Measurements from ENCODE around the gene TIAM1.

TIAM1 gene

DNA sequence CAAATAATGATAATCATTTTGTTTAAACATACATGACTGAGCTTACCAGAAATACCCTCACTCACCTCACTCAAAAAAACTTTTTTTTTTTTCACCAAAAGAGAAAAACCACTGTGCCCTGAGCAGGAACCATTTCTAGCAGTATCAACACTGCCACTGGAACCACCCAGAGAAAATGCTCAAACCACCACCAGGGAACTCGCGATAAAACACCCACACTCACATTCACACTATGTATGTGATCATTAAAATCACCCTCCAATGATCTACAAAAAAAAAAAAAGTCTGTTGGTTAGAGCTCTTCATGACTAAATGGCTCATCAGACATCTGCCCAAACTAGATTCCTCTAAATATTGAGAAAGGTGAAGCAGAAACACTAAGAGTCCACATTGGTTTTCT, 11.5 kb downstream of the TIAM1 start:
- no peak for DNase-seq (ENCODE audit: low spot score)
- no peaks in the 10 kb centered on the region for H3K27me3 Mint-ChIP-seq (ENCODE audit: low read depth)
- peaks cover 8% of the 10 kb centered on the region for H3K4me1 Mint-ChIP-seq (ENCODE audit: low read depth)
- H3K9me3 Mint-ChIP-seq, result no peaks in the 10 kb centered on the region
- peaks cover 3% of the 10 kb centered on the region for H3K36me3 Mint-ChIP-seq (ENCODE audit: low read depth)
- no peak overlapping the region for H3K27ac Mint-ChIP-seq
- no peak overlapping the region for H3K4me3 Mint-ChIP-seq

DNA sequence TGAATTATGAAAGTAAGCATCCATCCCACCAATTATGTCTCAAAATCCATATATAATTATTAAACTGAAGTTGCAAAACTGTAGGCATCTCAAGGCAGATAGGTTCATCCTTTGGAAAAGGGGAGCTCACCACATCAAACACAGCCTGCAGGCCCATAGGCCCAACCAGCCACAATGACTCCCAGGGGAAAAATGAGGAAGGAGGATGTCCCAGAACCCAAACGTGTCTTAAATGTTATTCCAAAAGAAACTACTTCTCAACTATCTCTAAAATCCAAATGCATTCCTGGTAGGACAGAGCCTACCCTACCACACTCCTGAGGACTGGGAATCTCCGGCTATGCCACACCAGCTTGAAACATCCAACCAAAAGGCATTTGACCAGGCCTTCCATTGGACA, 12.8 kb downstream of the TIAM1 start:
- Mint-ChIP-seq H3K27ac (no peak overlapping the region), H3K9me3 (no peaks in the 10 kb centered on the region), H3K4me1 (ENCODE audit: low read depth) (peaks cover 14% of the 10 kb centered on the region), H3K4me3 (no peak overlapping the region), H3K36me3 (ENCODE audit: low read depth) (peaks cover 3% of the 10 kb centered on the region), H3K27me3 (ENCODE audit: low read depth) (no peaks in the 10 kb centered on the region)
- no peak for DNase-seq (ENCODE audit: low spot score)

DNA sequence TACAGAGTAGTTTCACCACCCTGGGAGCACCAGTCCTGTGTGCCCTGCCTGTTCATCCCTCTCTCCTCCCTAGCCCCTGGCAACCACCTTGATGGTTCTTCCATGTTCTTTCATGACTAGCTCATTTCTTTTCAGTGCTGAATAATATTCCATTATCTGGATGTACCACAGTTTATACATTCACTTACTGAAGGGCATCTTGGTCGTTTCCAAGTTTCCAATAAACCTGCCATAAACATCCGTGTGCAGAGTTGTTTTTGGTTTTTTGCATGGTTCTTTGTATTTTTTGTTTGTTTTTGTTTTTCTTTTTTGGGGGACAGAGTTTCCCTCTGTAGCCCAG, 13.9 kb downstream of the TIAM1 start:
- H3K4me3 Mint-ChIP-seq, result no peak overlapping the region
- H3K9me3 Mint-ChIP-seq, result no peaks in the 10 kb centered on the region
- peaks cover 20% of the 10 kb centered on the region for H3K4me1 Mint-ChIP-seq (ENCODE audit: low read depth)
- no peak for DNase-seq (ENCODE audit: low spot score)
- H3K36me3 Mint-ChIP-seq (ENCODE audit: low read depth), result peaks cover 3% of the 10 kb centered on the region
- no peaks in the 10 kb centered on the region for H3K27me3 Mint-ChIP-seq (ENCODE audit: low read depth)
- no peak overlapping the region for H3K27ac Mint-ChIP-seq

DNA sequence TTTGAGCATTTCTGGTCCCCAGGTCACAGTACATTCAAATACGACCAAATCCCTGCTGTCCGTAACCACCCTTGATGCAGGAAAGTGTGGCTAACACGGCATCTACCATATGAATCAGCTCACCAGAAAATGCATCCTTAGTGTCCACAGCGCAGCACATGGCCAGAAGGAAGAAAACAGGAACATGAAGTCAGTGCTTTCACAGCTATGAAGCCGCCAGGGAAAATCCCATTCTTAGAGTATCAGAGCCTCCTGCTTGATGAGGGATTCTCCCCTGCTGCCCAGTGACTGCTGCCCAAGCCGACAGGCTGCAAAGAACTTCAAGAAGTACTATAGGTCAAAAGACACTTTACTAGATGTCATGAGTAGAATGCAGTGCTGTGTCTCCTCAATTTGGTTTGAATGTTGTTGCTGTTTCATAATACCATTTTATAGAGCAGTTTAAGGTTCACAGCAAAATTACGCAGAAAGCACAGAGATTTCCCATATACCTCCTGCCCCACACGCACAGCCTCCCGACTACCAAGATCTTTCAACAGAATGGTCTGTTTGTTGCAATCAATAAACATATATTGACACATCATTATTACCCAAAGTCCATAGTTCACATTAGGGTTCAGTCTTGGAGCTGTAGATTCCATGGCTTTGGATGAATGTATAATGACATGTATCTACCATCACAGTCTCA, 14.5 kb downstream of the TIAM1 start:
- DNase-seq (ENCODE audit: low spot score), result no peak
- no peaks in the 10 kb centered on the region for H3K27me3 Mint-ChIP-seq (ENCODE audit: low read depth)
- H3K27ac Mint-ChIP-seq, result no peak overlapping the region
- H3K4me1 Mint-ChIP-seq (ENCODE audit: low read depth), result peaks cover 20% of the 10 kb centered on the region
- no peak overlapping the region for H3K4me3 Mint-ChIP-seq
- H3K9me3 Mint-ChIP-seq, result no peaks in the 10 kb centered on the region
- H3K36me3 Mint-ChIP-seq (ENCODE audit: low read depth), result peaks cover 3% of the 10 kb centered on the region

DNA sequence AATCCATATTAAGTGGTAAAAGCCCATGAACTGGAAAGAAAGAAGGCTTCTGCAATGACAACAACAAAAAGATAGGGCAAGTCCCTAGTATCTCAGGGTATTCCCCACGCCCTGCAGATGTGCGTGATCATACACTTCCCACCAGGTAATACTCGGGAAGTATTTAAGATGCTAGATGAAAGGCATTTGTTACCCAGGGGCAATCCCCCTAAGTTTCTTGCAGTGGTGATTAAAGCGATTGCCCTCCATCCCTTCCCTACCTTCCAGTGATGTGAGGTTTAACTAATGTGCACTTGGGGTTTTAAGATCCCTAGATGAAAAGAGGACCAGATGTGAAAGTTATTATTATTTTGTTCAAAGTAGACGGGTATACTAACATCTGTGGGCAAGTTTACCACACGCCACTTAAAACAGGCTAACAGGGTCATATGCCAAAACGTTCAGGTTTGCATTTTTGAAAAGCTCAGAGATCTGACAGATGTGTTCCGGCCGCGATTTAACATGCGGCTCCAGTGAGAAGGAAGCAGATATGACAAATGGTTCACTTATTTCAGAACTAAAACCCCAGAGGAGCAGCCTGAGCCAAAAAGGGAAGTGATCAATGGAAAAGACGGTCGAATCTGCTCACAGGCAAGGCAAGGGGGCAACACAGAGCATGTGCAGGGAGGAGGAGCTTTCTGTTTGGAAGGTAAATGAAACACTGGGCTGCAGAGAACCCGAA, 17.4 kb downstream of the TIAM1 start:
- Mint-ChIP-seq H3K27me3 (ENCODE audit: low read depth) (no peaks in the 10 kb centered on the region), H3K36me3 (ENCODE audit: low read depth) (no peaks in the 10 kb centered on the region), H3K4me3 (peak overlapping the region; percentile 63), H3K27ac (peak overlapping the region; percentile 34), H3K4me1 (ENCODE audit: low read depth) (peaks cover 17% of the 10 kb centered on the region), H3K9me3 (no peaks in the 10 kb centered on the region)
- DNase-seq (ENCODE audit: low spot score), result peak; percentile 66

DNA sequence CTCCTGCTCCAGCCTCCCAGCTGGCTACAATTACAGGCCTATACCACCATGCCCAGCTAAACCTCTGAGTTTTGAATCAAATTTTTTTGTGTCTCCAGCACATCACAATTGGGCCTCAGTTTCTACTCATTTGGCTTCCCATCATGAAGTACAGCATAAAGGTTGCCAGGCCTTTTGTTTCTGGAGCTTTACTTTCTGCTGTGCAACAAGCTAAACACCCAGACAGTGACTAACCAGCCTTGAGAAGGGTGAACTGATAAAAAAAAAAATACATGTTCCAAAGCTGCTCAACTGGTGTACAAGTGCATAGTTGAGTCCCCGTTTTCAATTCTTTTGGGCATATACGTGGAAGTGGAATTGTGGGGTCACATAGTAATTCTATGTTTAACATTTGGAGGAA, 25.1 kb downstream of the TIAM1 start:
- H3K4me3 Mint-ChIP-seq, result no peak overlapping the region
- H3K36me3 Mint-ChIP-seq (ENCODE audit: low read depth), result no peaks in the 10 kb centered on the region
- DNase-seq (ENCODE audit: low spot score), result no peak
- no peak overlapping the region for H3K27ac Mint-ChIP-seq
- H3K27me3 Mint-ChIP-seq (ENCODE audit: low read depth), result no peaks in the 10 kb centered on the region
- peaks cover 8% of the 10 kb centered on the region for H3K4me1 Mint-ChIP-seq (ENCODE audit: low read depth)
- no peaks in the 10 kb centered on the region for H3K9me3 Mint-ChIP-seq

DNA sequence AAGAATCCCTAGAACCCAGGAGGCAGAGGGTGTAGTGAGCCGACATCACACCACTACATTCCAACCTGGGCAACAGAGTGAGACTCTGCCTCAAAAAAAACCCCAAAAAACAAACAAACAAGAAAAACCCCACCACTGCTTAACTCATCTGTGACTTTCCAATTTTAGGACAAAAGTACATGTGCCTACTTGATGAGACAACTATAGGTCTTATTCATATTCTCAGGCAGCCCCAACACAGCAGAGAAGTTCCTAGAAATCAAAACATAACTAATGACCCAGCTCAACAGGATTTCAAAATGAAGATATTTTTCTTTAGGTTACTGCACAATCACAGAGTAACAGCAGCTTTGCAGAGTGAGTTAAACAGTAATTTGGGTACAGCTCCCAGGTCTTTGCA, 26.4 kb downstream of the TIAM1 start:
- no peaks in the 10 kb centered on the region for H3K36me3 Mint-ChIP-seq (ENCODE audit: low read depth)
- H3K4me1 Mint-ChIP-seq (ENCODE audit: low read depth), result peaks cover 8% of the 10 kb centered on the region
- H3K4me3 Mint-ChIP-seq, result no peak overlapping the region

DNA sequence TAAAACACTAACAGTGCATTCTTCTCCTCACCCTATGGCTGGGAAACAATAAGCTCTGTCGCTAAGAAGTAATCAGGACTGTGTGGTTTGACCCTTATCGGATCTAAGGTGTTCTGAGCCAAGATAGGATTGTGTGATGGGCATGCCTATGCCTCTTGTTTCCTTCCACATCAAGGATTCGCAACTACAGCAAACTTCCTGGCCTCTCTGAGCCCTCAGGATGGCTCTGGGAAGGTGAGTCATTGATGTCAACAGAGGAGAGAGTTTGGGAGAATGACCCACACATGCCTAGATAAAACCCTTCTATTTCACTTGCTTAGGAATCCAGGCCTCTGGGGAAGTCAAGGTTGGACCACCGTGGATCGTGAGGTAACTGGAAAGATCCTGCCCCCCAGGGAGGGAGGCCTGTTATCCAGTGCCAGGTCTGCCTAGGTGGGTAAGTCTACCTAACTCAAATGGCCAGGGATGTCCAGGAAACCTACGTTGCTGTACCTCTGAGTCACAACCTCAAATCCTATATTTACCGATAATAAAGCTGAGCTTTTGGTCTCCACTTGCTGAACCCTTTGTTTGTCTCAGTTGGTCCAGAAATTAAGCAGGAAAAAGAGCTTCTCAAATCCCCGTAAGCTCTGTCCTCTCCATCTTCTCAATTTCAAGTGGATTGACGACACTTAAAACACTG, 27.4 kb downstream of the TIAM1 start:
- Mint-ChIP-seq H3K27me3 (ENCODE audit: low read depth) (no peaks in the 10 kb centered on the region), H3K4me1 (ENCODE audit: low read depth) (peaks cover 8% of the 10 kb centered on the region)
- DNase-seq (ENCODE audit: low spot score), result no peak

More for the DNA sequence above, 26.4 kb downstream of the TIAM1 start:
- Mint-ChIP-seq H3K27ac (no peak overlapping the region), H3K27me3 (ENCODE audit: low read depth) (no peaks in the 10 kb centered on the region), H3K9me3 (no peaks in the 10 kb centered on the region)
- DNase-seq (ENCODE audit: low spot score), result no peak

DNA sequence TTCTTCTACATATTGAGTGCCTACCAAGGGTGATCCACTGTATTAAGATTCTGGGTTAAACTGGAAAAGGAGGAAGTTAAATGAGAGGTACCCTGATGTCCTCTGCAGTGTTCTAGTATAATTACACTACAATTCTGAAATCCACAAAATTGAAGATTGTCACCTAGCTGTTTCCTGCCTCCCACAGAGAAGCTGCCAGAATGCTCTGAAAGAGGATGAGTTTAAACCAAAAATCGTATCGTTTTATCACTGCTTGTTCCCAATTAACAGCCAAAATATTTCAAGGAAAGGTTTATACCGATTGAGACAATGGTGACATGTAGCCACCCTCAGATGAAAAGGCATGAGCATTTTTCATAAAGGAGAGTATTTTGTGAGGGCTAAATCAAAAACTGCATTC, 28.0 kb downstream of the TIAM1 start:
- no peak overlapping the region for H3K4me3 Mint-ChIP-seq
- no peak overlapping the region for H3K27ac Mint-ChIP-seq
- H3K36me3 Mint-ChIP-seq (ENCODE audit: low read depth), result no peaks in the 10 kb centered on the region
- H3K4me1 Mint-ChIP-seq (ENCODE audit: low read depth), result peaks cover 8% of the 10 kb centered on the region
- DNase-seq (ENCODE audit: low spot score), result no peak
- no peaks in the 10 kb centered on the region for H3K9me3 Mint-ChIP-seq
- no peaks in the 10 kb centered on the region for H3K27me3 Mint-ChIP-seq (ENCODE audit: low read depth)

More for the DNA sequence above, 27.4 kb downstream of the TIAM1 start:
- Mint-ChIP-seq H3K36me3 (ENCODE audit: low read depth) (no peaks in the 10 kb centered on the region), H3K4me3 (no peak overlapping the region), H3K9me3 (no peaks in the 10 kb centered on the region), H3K27ac (no peak overlapping the region)

DNA sequence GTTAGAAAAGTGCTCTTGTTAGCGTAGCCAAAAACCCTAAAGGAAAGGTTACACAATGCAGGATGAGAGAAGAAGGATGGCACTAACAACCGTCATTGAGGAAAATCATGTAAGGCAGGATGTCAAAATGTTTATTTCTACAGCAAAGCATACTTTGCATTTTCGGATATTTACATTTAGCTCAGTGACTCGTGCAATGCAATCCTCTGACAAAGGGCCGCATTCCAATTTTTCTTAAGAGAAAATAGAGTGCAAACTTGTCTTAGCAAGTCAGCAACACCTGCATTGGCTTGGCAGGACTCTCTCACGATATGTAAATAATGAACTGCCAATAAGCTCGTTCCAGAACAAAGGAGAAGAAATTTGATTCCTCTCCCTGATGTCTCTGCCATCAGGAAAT, 33.3 kb downstream of the TIAM1 start:
- Mint-ChIP-seq H3K27me3 (ENCODE audit: low read depth) (no peaks in the 10 kb centered on the region), H3K9me3 (no peaks in the 10 kb centered on the region), H3K4me3 (no peak overlapping the region), H3K27ac (no peak overlapping the region), H3K4me1 (ENCODE audit: low read depth) (no peaks in the 10 kb centered on the region), H3K36me3 (ENCODE audit: low read depth) (no peaks in the 10 kb centered on the region)
- DNase-seq (ENCODE audit: low spot score), result no peak

DNA sequence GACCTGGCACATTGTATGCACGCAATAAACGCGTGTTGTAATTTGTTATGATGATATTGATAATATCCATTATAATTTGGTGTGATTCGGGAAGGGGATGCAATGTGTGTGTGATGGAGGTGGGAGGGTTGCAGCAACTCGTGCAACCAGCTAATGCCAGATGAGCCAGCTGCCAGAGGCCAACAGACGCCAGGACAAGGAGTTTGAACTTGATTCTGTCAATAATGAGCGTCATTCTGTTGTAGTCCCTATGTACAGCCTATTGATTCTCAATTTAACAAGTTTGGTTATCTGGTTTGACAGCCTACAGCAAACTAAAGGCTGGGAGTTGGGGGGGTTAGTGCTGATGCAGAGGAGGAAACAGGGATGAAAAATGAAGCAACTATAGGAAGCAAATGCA, 35.5 kb downstream of the TIAM1 start:
- H3K9me3 Mint-ChIP-seq, result no peaks in the 10 kb centered on the region
- no peak overlapping the region for H3K4me3 Mint-ChIP-seq
- H3K27me3 Mint-ChIP-seq (ENCODE audit: low read depth), result no peaks in the 10 kb centered on the region
- no peaks in the 10 kb centered on the region for H3K36me3 Mint-ChIP-seq (ENCODE audit: low read depth)
- no peak overlapping the region for H3K27ac Mint-ChIP-seq
- H3K4me1 Mint-ChIP-seq (ENCODE audit: low read depth), result peaks cover 2% of the 10 kb centered on the region
- DNase-seq (ENCODE audit: low spot score), result no peak

DNA sequence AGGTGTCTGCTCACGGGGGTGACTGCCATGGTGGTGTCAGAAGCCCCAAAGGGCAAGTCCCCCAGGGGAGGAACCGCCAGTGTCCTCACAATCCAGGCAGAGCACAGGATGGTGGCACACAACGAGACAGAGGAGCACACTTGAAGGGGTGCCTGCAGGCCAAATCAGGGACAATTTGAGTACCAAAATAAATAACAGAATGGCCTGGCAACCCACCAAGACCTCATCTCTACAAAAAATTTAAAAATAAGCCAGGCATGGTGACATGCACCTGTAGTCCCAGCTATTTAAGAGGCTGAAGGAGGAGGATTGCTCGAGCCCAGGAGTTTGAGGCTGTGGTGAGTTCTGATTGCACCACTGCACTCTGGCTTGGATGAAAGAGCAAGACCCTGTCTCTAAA, 38.2 kb downstream of the TIAM1 start:
- Mint-ChIP-seq H3K27ac (no peak overlapping the region), H3K9me3 (no peaks in the 10 kb centered on the region), H3K4me1 (ENCODE audit: low read depth) (peaks cover 2% of the 10 kb centered on the region), H3K27me3 (ENCODE audit: low read depth) (no peaks in the 10 kb centered on the region), H3K36me3 (ENCODE audit: low read depth) (no peaks in the 10 kb centered on the region), H3K4me3 (no peak overlapping the region)
- DNase-seq (ENCODE audit: low spot score), result no peak

DNA sequence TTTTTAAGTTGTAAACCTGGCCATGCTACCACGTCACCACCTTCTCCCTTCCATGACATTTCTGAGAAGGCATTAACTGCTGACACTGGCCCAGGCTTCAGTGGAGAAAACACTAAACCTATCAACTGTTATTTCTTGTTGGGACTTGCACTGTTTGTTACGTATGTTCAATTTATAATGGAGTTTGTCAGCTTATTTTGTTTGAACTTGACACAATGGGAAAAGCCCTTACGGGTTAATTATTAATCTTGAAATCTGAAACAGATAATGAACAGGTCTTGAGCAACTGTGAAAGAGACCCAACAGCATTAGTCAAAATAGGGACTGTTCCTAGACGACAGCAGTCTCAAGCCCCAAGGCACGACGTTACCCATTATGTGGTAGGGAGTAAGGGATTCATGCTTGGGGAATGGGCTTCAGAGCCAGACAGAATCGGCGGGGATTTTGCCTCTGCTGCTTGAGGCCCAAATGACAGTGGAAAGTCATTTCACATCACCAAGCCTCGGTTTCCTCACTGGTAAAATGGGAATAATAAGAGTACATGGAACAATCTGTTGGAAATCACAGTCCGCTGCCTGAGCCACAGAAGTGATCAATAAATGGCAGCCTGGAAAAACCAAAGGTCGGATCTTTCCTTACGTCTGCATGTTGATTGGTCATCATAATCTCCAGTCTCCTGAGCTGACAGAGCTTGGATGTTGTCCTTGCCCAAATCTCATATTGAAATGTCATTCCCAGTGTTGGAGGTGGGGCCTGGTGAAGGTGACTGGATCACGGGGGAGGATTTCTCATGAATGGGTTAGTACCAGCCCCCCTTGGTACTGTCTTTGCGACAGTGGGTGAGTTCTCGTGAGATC, 44.5 kb downstream of the TIAM1 start:
- peaks cover 4% of the 10 kb centered on the region for H3K4me1 Mint-ChIP-seq (ENCODE audit: low read depth)
- no peak overlapping the region for H3K4me3 Mint-ChIP-seq
- DNase-seq (ENCODE audit: low spot score), result no peak
- H3K36me3 Mint-ChIP-seq (ENCODE audit: low read depth), result no peaks in the 10 kb centered on the region
- H3K9me3 Mint-ChIP-seq, result no peaks in the 10 kb centered on the region
- H3K27me3 Mint-ChIP-seq (ENCODE audit: low read depth), result no peaks in the 10 kb centered on the region
- H3K27ac Mint-ChIP-seq, result no peak overlapping the region
